ENCODE data around the gene MDFI. TPM values are rescaled to one million over a fixed set of nuclear protein-coding genes. Genes with fewer than 3 reads are reported as not detected.

MDFI gene
- total RNA-seq, 1 donor from 2014 or later = 75.9 TPM

- H3K27ac Mint-ChIP-seq (ENCODE audit: unreplicated experiment) = peak overlapping the region; percentile 91
- no peaks in the 10 kb centered on the region for H3K9me3 Mint-ChIP-seq (ENCODE audit: unreplicated experiment)
- H3K36me3 Mint-ChIP-seq (ENCODE audit: unreplicated experiment) = peaks cover 4% of the 10 kb centered on the region
- DNase-seq (ENCODE audit: extremely low spot score, unreplicated experiment) = no peak
- peaks cover 67% of the 10 kb centered on the region for H3K4me1 Mint-ChIP-seq (ENCODE audit: unreplicated experiment)
- H3K27me3 Mint-ChIP-seq (ENCODE audit: unreplicated experiment) = no peaks in the 10 kb centered on the region
- H3K4me3 Mint-ChIP-seq (ENCODE audit: unreplicated experiment) = peak overlapping the region; percentile 83
- TF ChIP-seq CTCF (IDR thresholded peaks at IDR 0.05) = no peak
These were observed 870 bp upstream of the MDFI start for GRCh38 chr6:41637194-41638001.

- DNase-seq (ENCODE audit: extremely low spot score, unreplicated experiment) = no peak
- Mint-ChIP-seq H3K9me3 (ENCODE audit: unreplicated experiment) (no peaks in the 10 kb centered on the region), H3K4me3 (ENCODE audit: unreplicated experiment) (peak overlapping the region; percentile 88), H3K27me3 (ENCODE audit: unreplicated experiment) (no peaks in the 10 kb centered on the region), H3K27ac (ENCODE audit: unreplicated experiment) (peak overlapping the region; percentile 94), H3K36me3 (ENCODE audit: unreplicated experiment) (peaks cover 4% of the 10 kb centered on the region), H3K4me1 (ENCODE audit: unreplicated experiment) (peaks cover 77% of the 10 kb centered on the region)
- no peak for TF ChIP-seq CTCF (IDR thresholded peaks at IDR 0.05)
These were observed 904 bp downstream of the MDFI start for GRCh38 chr6:41638935-41639808.

GRCh38 chr6:41639809-41640371 lies 1.6 kb downstream of the MDFI start:
- Mint-ChIP-seq H3K36me3 (ENCODE audit: unreplicated experiment) (peaks cover 6% of the 10 kb centered on the region), H3K27me3 (ENCODE audit: unreplicated experiment) (no peaks in the 10 kb centered on the region), H3K27ac (ENCODE audit: unreplicated experiment) (peak overlapping the region; percentile 94), H3K4me1 (ENCODE audit: unreplicated experiment) (peaks cover 76% of the 10 kb centered on the region), H3K9me3 (ENCODE audit: unreplicated experiment) (no peaks in the 10 kb centered on the region), H3K4me3 (ENCODE audit: unreplicated experiment) (peak overlapping the region; percentile 88)
- TF ChIP-seq CTCF (IDR thresholded peaks at IDR 0.05) = no peak
- DNase-seq (ENCODE audit: extremely low spot score, unreplicated experiment) = no peak

- TF ChIP-seq CTCF (IDR thresholded peaks at IDR 0.05) = no peak
- Mint-ChIP-seq H3K27me3 (ENCODE audit: unreplicated experiment) (no peaks in the 10 kb centered on the region), H3K9me3 (ENCODE audit: unreplicated experiment) (no peaks in the 10 kb centered on the region), H3K27ac (ENCODE audit: unreplicated experiment) (peak overlapping the region; percentile 94), H3K4me3 (ENCODE audit: unreplicated experiment) (peak overlapping the region; percentile 88), H3K4me1 (ENCODE audit: unreplicated experiment) (peaks cover 76% of the 10 kb centered on the region), H3K36me3 (ENCODE audit: unreplicated experiment) (peaks cover 8% of the 10 kb centered on the region)
- no peak for DNase-seq (ENCODE audit: extremely low spot score, unreplicated experiment)
These were observed 2.2 kb downstream of the MDFI start for GRCh38 chr6:41640426-41640825.

Measured in osteocyte (in vitro differentiated cells).